GM23248 (cell line): Measurements from ENCODE around the gene STAG1. TPM values are rescaled to one million over a fixed set of nuclear protein-coding genes. Genes with fewer than 3 reads are reported as not detected.
"Not testable (repeated sequence)": the region's sequence is repeated elsewhere in the genome, so short reads cannot be mapped to it uniquely, and the experiment has no call there.

ENCODE experiments used
- DNase-seq: peaks from one replicate; pipeline ENCODE4 v3.0.0-alpha.2; 2015
- H2AFZ ChIP-seq: fragments of 200-600 bp; sonication (generic); 2 replicates; pipeline ENCODE4 v1.6.1; 2016; ENCODE audit warnings: antibody characterized with exemption
- H3F3A ChIP-seq: fragments of 200-600 bp; sonication (generic); 2 replicates; pipeline ENCODE4 v1.6.1; 2016; ENCODE audit warnings: mild to moderate bottlenecking, antibody characterized with exemption, mixed run types; ENCODE audit not compliant: insufficient read depth
- H3K27ac ChIP-seq: fragments of 200-600 bp; sonication (generic); 2 replicates; pipeline ENCODE4 v1.5.1; 2016; ENCODE audit warnings: mild to moderate bottlenecking
- H3K27me3 ChIP-seq: fragments of 200-600 bp; sonication (generic); replicated peaks from 2 replicates; pipeline ENCODE4 v1.6.1; 2016; ENCODE audit warnings: mild to moderate bottlenecking; ENCODE audit not compliant: insufficient read depth
- H3K36me3 ChIP-seq: fragments of 200-600 bp; sonication (generic); 2 replicates; pipeline ENCODE4 v1.6.1; 2016; ENCODE audit warnings: low read depth, mild to moderate bottlenecking
- H3K4me1 ChIP-seq: fragments of 200-600 bp; sonication (generic); 2 replicates; pipeline ENCODE4 v1.6.1; 2016; ENCODE audit warnings: mild to moderate bottlenecking; ENCODE audit not compliant: insufficient read depth
- H3K4me2 ChIP-seq: fragments of 200-600 bp; sonication (generic); one replicate; pipeline ENCODE4 v1.6.1; 2016; ENCODE audit warnings: mild to moderate bottlenecking; ENCODE audit not compliant: unreplicated experiment
- H3K4me3 ChIP-seq: fragments of 200-600 bp; sonication (generic); 2 replicates; pipeline ENCODE4 v1.5.1; 2016; ENCODE audit warnings: mild to moderate bottlenecking
- H3K79me2 ChIP-seq: fragments of 200-600 bp; sonication (generic); 2 replicates; pipeline ENCODE4 v1.6.1; 2016; ENCODE audit warnings: mild to moderate bottlenecking; ENCODE audit not compliant: insufficient read depth
- H3K9ac ChIP-seq: fragments of 200-600 bp; sonication (generic); 2 replicates; pipeline ENCODE4 v1.6.1; 2016; ENCODE audit warnings: mild to moderate bottlenecking
- H3K9me2 ChIP-seq: fragments of 200-600 bp; sonication (generic); 2 replicates; pipeline ENCODE4 v1.6.1; 2016; ENCODE audit warnings: mixed run types, mild to moderate bottlenecking, moderate library complexity; ENCODE audit not compliant: insufficient read depth
- H3K9me3 ChIP-seq: fragments of 200-600 bp; sonication (generic); one replicate; pipeline ENCODE4 v1.6.1; 2017; ENCODE audit warnings: low read depth
- H4K20me1 ChIP-seq: fragments of 200-600 bp; sonication (generic); 2 replicates; pipeline ENCODE4 v1.6.0; 2016; ENCODE audit not compliant: insufficient read depth
- EZH2 ChIP-seq: fragments of 200-600 bp; sonication (generic); IDR thresholded peaks from 2 replicates; pipeline ENCODE4 v1.6.1; 2018; ENCODE audit warnings: antibody characterized with exemption, mild to moderate bottlenecking; ENCODE audit not compliant: insufficient read depth, poor library complexity, severe bottlenecking
- EZH2phosphoT487 ChIP-seq: fragments of 200-600 bp; sonication (generic); IDR thresholded peaks from 2 replicates; pipeline ENCODE4 v1.6.1; 2018; ENCODE audit warnings: antibody characterized with exemption, moderate library complexity, mild to moderate bottlenecking, low read depth; ENCODE audit not compliant: insufficient read depth
- WGBS, 2 experiments: methylation state at CpG; one replicate each; pipeline ENCODE4 v1.1.6; 2015 to 2017; ENCODE audit warnings: low lambda C conversion rate in 2 of 2, low coverage in 1 of 2; ENCODE audit errors: missing lambda C conversion rate in 2 of 2; 5-methylcytosine and 5-hydroxymethylcytosine counted together
- in situ Hi-C: fragments of 300-500 bp; cut with MboI; formaldehyde crosslinking; loops from 2 replicates; pipeline ENCODE4 v1.15.0; 2020
- polyA plus RNA-seq: library from polyadenylated mRNA; unstranded; fragments of >200 nt; fragmentation: Nextera tagmentation; extraction: Ambion mirVana; gene quantifications from 2 replicates; pipeline ENCODE4 v1.2.1, GENCODE V29; 2016
- total RNA-seq: library from RNA; depleted of rRNA; stranded (reverse); fragments of >200 nt; shearing (Covaris generic); gene quantifications from 2 replicates; pipeline ENCODE4 v1.2.3, GENCODE V29; 2014

Gene STAG1
- total and polyA plus RNA-seq, 2 experiments from 2014 or later, result 21.1 to 39.7 TPM

DNA sequence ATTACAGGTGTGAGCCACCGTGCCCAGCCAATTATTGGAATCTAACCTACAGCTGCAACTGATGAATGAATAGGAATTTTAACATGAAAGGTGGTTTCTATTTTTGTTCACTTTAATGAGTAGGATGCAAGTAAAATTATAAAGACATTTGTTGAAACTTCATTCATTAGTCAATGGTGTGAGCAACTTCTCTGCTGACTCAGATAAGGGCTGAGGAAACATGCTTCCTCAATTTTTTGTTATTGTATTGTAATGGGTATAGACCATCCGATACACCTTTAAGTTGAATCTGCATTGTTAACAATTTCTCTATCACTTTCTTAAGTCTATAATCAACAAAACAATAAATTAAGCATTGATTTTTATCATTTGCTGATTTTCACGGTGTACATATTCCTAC, 127.8 kb downstream of the STAG1 start:
- TF ChIP-seq EZH2 (no peak), EZH2phosphoT487 (no peak)
- Histone ChIP-seq H3K4me3 (no peak overlapping the region), H3K27me3 (no peaks in the 10 kb centered on the region), H3K9ac (no peak overlapping the region), H3K9me3 (no peaks in the 10 kb centered on the region), H3K4me1 (peaks cover 13% of the 10 kb centered on the region), H2AFZ (no peak overlapping the region), H3K27ac (no peak overlapping the region), H3K4me2 (no peak overlapping the region), H4K20me1 (0 out of 2 replicates have a peak, but pooled peaks cover 5% of the 10 kb centered on the region), H3K9me2 (no peaks in the 10 kb centered on the region), H3F3A (0 out of 2 replicates have a peak, but pooled peaks cover 11% of the 10 kb centered on the region), H3K79me2 (peaks cover 97% of the 10 kb centered on the region), H3K36me3 (peaks cover 3% of the 10 kb centered on the region; the same call in 1 of the 2 replicates)
- DNase-seq, result no peak
- WGBS, 2 experiments, result 97 to 98% methylated on average over 3 of the region's 3 CpGs
- in situ Hi-C loops, result no loop called here

DNA sequence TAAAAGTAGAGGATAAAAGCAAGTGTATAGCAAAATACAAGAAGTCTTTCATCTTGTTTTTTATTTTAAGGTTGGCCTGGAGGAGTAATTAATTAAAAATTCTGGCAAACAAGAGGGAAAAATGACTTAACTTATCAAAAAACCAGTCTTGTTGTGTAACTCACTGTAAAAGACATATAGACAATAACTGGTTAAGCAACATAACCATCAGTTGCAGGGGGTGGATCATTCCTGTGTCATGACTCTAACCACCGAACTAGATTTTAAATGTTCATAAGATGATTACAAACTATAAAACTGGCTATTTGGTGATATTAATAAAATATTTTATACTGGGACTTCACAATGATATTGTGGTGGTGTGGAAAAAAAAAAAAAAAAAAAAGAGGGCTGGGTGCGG, 130.6 kb downstream of the STAG1 start:
- Histone ChIP-seq H3K4me2 (no peak overlapping the region), H3K4me3 (no peak overlapping the region), H4K20me1 (0 out of 2 replicates have a peak, but pooled peaks cover 5% of the 10 kb centered on the region), H3K27me3 (no peaks in the 10 kb centered on the region), H3K9me2 (no peaks in the 10 kb centered on the region), H3K9me3 (no peaks in the 10 kb centered on the region), H3K4me1 (peaks cover 13% of the 10 kb centered on the region), H3K36me3 (peaks cover 3% of the 10 kb centered on the region; the same call in 1 of the 2 replicates), H2AFZ (no peak overlapping the region), H3K27ac (no peak overlapping the region), H3K9ac (no peak overlapping the region), H3F3A (0 out of 2 replicates have a peak, but pooled peaks cover 11% of the 10 kb centered on the region), H3K79me2 (peaks cover 95% of the 10 kb centered on the region)
- WGBS, 2 experiments, result 0 to 53% methylated on average over 1 to 2 of the region's 2 CpGs
- in situ Hi-C loops, result no loop called here
- no peak for TF ChIP-seq EZH2
- TF ChIP-seq EZH2phosphoT487, result no peak
- peak; percentile 72 for DNase-seq

DNA sequence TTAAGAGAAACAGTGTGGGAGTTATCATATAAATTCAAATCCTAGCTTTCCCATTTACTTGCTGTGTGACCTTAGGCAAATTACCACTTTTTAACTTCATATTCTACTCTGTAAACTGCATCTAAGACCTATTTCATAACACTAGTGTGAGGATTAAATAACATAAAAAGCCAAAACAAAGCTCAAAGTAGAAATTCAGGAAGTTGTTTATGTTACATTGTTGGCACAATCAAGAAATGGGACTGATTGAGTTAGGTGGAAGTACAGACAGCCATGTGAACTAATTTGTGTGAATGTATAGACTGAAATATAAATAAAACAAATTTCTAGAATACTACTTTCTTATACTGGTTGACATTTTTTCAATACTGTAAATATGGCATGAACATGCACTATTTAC, 131.7 kb downstream of the STAG1 start:
- H3K27ac ChIP-seq, result no peak overlapping the region
- peaks cover 11% of the 10 kb centered on the region; the same call in 1 of the 2 replicates for H3F3A ChIP-seq
- H3K4me2 ChIP-seq, result no peak overlapping the region
- 0 out of 2 replicates have a peak, but pooled peaks cover 5% of the 10 kb centered on the region for H4K20me1 ChIP-seq
- no peak overlapping the region for H3K9ac ChIP-seq
- H3K4me3 ChIP-seq, result no peak overlapping the region
- H3K36me3 ChIP-seq, result peaks cover 3% of the 10 kb centered on the region; the same call in 1 of the 2 replicates
- no peaks in the 10 kb centered on the region for H3K27me3 ChIP-seq
- peaks cover 18% of the 10 kb centered on the region for H3K4me1 ChIP-seq
- in situ Hi-C loops, result no loop called here
- no peak for TF ChIP-seq EZH2
- TF ChIP-seq EZH2phosphoT487, result no peak
- no peaks in the 10 kb centered on the region for H3K9me3 ChIP-seq
- H3K9me2 ChIP-seq, result no peaks in the 10 kb centered on the region
- no peak overlapping the region for H2AFZ ChIP-seq
- no peak for DNase-seq
- H3K79me2 ChIP-seq, result peaks cover 86% of the 10 kb centered on the region

DNA sequence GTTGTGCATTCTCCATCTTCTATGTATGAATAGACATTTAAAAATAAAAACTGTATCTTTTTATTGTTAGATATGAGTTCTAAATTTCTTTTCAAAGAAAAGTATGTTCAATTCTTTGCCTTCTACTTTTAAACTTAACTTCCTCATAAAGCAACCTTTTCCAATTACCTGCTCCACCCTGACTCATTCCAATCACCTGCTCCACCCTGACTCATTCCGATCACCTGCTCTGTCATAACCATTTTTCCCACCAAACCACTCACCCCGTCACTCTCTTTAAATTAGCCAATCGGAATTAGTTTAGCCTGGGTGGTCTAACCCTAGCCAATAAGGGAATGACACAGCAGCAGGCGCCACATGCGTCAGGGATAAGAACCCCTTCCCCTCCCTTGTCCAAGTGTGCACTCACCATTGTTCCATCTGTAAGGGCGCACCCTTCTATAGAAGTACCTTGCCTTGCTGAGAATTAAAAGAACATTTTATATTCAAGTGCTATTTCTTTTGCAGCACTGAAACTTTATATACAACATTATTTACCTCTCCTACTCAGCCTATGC, 134.1 kb downstream of the STAG1 start:
- Histone ChIP-seq H3K79me2 (peaks cover 86% of the 10 kb centered on the region), H3K4me1 (peaks cover 13% of the 10 kb centered on the region)
- H3K9ac ChIP-seq, H3K9me3 ChIP-seq, in situ Hi-C loops, H3K4me3 ChIP-seq, H3F3A ChIP-seq, H2AFZ ChIP-seq, H4K20me1 ChIP-seq, H3K4me2 ChIP-seq, H3K27me3 ChIP-seq, H3K36me3 ChIP-seq, DNase-seq, H3K27ac ChIP-seq, H3K9me2 ChIP-seq: not testable (repeated sequence)
- WGBS, 2 experiments, result 84 to 87% methylated on average over 6 of the region's 6 CpGs

DNA sequence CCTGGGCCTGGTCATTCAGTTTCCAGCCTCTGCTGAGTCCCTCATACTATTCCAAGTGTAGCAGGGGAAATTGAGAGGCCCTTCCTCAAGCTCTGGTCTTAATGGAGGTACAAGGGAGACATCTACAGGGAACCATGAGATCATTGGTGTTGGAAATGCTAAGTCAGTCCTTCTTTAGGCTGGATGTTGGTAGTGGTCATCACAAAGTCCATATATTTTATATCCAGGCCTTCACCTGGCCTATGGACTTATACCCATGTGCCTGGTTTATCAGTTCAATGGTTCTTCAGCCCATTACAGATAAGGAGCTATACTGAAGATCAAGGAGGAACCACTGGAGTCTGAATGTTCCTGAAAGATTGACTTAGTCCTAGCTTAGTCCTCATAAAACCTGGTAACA, 135.0 kb downstream of the STAG1 start:
- no peak for DNase-seq
- no peak overlapping the region for H3K27ac ChIP-seq
- in situ Hi-C loops, result no loop called here
- no peak overlapping the region for H3K4me2 ChIP-seq
- no peak overlapping the region for H2AFZ ChIP-seq
- H4K20me1 ChIP-seq, result no peaks in the 10 kb centered on the region
- TF ChIP-seq EZH2phosphoT487 (no peak), EZH2 (no peak)
- no peaks in the 10 kb centered on the region for H3K9me2 ChIP-seq
- H3K36me3 ChIP-seq, result peaks cover 3% of the 10 kb centered on the region; the same call in 1 of the 2 replicates
- no peak overlapping the region for H3K4me3 ChIP-seq
- peaks cover 20% of the 10 kb centered on the region for H3K4me1 ChIP-seq
- no peak overlapping the region for H3K9ac ChIP-seq
- no peaks in the 10 kb centered on the region for H3K9me3 ChIP-seq
- H3K79me2 ChIP-seq, result peaks cover 86% of the 10 kb centered on the region
- no peaks in the 10 kb centered on the region for H3K27me3 ChIP-seq
- no peaks in the 10 kb centered on the region; the same call in 1 of the 2 replicates for H3F3A ChIP-seq
